ENCODE data around the gene LAMP5.

DNA sequence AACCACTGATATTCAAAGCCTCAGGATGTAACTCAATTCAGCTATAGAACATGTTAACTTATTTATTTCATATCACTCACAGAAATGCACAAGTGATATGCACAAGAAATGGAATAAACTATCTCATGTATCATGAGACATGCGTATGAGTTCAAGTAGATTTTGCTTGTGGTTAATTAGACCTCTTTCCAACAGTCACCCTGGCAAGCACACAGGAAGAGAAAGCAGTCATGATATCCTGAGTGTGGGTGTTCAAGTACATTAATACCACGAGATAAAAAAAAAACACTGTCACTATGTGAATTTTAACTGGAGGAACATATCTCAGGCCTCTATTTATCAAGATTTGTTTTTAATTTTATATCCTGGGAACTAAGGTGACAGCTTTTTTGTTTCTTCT is 64.2 kb downstream of the LAMP5 start:
- TF ChIP-seq CTCF (IDR thresholded peaks at IDR 0.05): no peak
- TF ChIP-seq POLR2AphosphoS5 (IDR thresholded peaks at IDR 0.05): no peak
- TF ChIP-seq POLR2A (IDR thresholded peaks at IDR 0.05): no peak

Measured in gastroesophageal sphincter (tissue), 3 donors.